Coronary artery (tissue), 2 donors: Measurements from ENCODE around the gene CCSER1.

Experiments used
- DNase-seq: peaks from one replicate; pipeline ENCODE4 v3.0.0-alpha.2; 2017; ENCODE audit warnings: low spot score
- H3K27ac ChIP-seq, 2 donors: fragments of 200-600 bp; sonication (generic); one replicate each; pipeline ENCODE4 v1.5.1; 2016 to 2019
- H3K4me3 ChIP-seq: fragments of 200-600 bp; sonication (generic); 2 replicates; pipeline ENCODE4 v1.5.1; 2016; ENCODE audit warnings: mild to moderate bottlenecking, moderate library complexity
- TF ChIP-seq, protein P1 (sequence below): fragments of 200-600 bp; sonication (generic); IDR thresholded peaks from one replicate; pipeline ENCODE4 v1.5.1; 2019; ENCODE audit warnings: antibody characterized with exemption

The CCSER1 gene

DNA sequence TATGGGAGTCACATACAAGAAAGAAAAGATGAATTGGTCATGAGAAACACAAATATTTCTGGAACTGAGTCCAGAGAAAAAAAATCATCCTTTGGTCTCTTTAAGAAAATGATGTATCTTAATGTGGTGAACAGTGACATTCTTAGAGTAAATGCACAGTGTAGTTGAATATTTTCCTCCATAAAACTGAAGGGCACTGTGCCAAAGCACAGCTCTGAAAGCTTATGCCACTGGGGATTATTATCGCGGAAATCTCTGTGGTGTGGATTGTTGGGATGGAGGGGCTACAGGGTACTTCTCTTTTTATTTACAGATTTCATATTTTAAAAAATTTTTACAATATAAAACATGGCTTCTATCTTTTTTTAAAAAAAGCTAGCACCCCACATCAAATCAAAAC is 908.1 kb downstream of the CCSER1 start:
- DNase-seq, result no peak
- TF ChIP-seq, protein P1, sequence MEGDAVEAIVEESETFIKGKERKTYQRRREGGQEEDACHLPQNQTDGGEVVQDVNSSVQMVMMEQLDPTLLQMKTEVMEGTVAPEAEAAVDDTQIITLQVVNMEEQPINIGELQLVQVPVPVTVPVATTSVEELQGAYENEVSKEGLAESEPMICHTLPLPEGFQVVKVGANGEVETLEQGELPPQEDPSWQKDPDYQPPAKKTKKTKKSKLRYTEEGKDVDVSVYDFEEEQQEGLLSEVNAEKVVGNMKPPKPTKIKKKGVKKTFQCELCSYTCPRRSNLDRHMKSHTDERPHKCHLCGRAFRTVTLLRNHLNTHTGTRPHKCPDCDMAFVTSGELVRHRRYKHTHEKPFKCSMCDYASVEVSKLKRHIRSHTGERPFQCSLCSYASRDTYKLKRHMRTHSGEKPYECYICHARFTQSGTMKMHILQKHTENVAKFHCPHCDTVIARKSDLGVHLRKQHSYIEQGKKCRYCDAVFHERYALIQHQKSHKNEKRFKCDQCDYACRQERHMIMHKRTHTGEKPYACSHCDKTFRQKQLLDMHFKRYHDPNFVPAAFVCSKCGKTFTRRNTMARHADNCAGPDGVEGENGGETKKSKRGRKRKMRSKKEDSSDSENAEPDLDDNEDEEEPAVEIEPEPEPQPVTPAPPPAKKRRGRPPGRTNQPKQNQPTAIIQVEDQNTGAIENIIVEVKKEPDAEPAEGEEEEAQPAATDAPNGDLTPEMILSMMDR, result no peak
- H3K27ac ChIP-seq, result no peak overlapping the region
- H3K4me3 ChIP-seq, result no peak overlapping the region

DNA sequence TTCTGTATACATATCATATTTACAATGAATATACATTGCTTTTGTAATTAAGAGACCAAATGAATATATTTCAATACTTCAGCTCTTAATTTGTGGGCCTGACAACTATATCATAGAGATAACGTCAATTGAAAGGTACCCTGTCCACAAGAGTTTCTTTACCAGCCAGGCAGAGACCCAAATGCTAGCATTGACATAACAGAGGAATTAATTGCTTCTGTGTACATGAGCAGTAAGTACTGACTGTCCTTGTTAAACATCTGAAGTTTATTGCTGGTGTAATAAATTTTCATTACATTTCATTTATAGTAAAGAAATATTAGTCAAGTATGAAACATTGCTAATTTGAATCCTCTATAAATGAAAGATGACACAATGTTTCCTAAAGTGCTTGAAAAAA is 910.8 kb downstream of the CCSER1 start:
- TF ChIP-seq, protein P1, result no peak
- H3K4me3 ChIP-seq, result no peak overlapping the region
- no peak overlapping the region for H3K27ac ChIP-seq
- no peak for DNase-seq

DNA sequence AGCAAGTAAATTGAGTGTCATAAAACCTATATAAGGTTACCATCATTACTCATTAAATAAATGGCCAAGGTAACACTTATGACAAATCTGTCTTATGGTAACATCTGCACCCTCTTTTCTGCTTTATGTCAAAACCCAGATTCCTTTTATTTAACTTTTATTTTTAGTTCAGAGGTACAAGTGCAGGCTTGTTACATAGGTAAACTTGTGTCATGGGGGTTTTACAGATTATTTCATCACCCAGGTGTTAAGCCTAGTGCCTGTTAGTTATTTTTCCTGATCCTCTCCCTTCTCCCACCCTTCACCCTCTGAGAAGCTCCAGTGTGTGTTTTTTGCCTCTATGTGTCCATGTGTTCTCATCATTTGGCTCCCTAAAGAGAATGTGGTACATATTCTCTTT is 930.7 kb downstream of the CCSER1 start:
- no peak overlapping the region for H3K4me3 ChIP-seq
- H3K27ac ChIP-seq, result no peak overlapping the region
- TF ChIP-seq, protein P1, result no peak
- no peak for DNase-seq

DNA sequence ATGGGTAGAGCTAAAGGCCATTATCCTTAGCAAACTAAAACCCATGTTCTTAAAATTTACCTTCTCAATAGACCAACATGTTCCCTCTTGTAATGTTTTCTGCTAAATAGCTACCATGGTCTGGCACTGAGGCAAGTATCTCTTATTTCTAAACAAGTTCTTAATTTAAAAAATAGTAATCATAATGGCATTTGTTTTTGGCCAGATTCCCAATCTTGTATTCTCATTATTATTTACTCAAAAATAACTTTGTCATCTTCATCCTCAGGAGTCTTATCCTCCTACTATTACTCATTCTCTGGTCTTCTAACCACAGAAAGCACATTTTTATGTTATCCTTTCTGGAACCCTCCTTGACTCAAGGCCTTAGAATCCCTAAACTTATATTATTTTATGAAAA is 931.2 kb downstream of the CCSER1 start:
- TF ChIP-seq, protein P1, result no peak
- DNase-seq, result no peak
- H3K4me3 ChIP-seq, result no peak overlapping the region
- H3K27ac ChIP-seq, result no peak overlapping the region

DNA sequence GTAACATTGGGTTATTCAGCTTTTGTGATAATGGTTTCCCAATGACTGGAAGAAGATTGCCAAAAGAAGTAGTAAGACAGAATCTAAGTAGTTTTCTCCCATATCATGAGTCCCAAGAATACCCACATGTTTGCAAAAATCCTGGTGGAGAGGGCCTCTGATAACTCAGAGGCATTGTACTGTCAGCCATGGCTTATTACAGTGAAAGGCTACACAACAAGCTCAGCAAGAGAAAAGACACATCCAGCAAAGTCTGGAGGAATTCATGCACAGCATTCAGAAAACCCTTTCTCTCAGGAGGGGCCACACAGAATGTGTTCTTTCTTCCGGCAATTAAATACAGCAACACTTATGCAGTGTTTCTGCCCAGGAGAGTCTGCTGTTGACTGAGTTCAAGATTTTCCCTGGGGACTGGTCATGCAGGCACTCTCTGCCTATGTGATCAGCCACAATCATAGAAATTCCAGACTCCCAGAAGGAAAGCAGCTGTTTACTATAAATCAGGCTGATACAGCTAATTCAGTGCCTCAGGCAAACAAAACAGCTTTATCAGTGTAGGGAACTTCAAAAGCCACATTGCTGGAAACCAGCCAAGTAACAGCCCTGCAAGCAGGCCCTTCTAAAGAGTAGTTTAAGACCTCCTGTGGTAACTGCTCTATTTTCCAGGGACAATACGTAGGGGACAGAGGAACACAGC is 937.1 kb downstream of the CCSER1 start:
- Histone ChIP-seq H3K4me3 (no peak overlapping the region), H3K27ac (no peak overlapping the region)
- no peak for DNase-seq
- TF ChIP-seq, protein P1, result no peak

DNA sequence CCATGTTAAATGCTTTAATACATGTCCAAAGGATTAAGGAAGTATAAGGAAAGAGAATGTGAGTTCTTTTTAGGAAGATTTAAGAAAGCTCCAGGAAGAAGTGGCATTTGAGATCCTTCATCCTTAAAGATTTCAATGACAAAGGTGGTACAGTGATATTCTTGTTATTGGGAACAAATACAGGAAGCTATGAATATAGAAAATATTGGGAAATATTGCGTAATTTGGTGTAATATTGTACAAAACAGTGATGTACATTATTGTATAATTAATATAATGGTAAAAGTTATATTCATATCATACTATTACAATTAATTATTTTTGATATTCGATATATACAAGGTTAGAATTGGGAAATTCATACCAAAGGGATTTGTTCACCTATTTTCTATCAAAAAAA is 937.9 kb downstream of the CCSER1 start:
- TF ChIP-seq, protein P1, result no peak
- no peak for DNase-seq
- Histone ChIP-seq H3K27ac (no peak overlapping the region), H3K4me3 (no peak overlapping the region)

DNA sequence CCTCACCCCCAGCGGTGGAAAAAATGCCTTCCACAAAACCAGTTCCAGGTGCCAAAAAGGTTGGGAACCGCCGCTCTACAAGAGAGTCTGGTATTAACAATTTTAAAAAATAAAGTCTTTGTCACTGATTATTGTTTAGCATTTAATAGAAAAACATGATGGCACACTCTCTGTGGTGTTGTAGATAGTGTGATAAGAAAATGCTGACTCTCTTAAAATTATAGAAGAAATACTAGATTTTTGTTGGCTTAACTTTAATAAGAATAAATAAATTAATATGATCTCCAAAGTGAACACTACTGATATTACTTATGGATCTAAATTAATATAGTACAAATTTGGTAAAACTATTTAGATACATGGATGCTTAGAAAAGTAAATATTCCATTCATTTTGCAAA is 943.5 kb downstream of the CCSER1 start:
- DNase-seq, result no peak
- no peak overlapping the region for H3K4me3 ChIP-seq
- H3K27ac ChIP-seq, result no peak overlapping the region
- TF ChIP-seq, protein P1, result no peak
